HAP-1 (cell line): ENCODE results near the gene PTPN23.
"Not testable (repeated sequence)": the region's sequence is repeated elsewhere in the genome, so short reads cannot be mapped to it uniquely, and the experiment has no call there.

ENCODE experiments used
- DNase-seq, 2 experiments: peaks; one replicate each; pipeline ENCODE4 v3.0.0-alpha.2; 2016 to 2020; ENCODE audit warnings: low spot score in 2 of 2
- H3K27me3 ChIP-seq: fragments of 250-450 bp; sonication (Bioruptor Pico); 2 replicates; pipeline ENCODE4 v1.5.1; 2020; ENCODE audit warnings: low read depth, mild to moderate bottlenecking, moderate library complexity
- H3K36me3 ChIP-seq: fragments of 250-450 bp; sonication (Bioruptor Pico); replicated peaks from 2 replicates; pipeline ENCODE4 v1.5.1; 2020; ENCODE audit warnings: mild to moderate bottlenecking
- H3K4me1 ChIP-seq: fragments of 250-450 bp; sonication (Bioruptor Pico); 2 replicates; pipeline ENCODE4 v1.5.1; 2020; ENCODE audit warnings: mild to moderate bottlenecking
- H3K4me3 ChIP-seq: fragments of 250-450 bp; sonication (Bioruptor Pico); 2 replicates; pipeline ENCODE4 v1.5.1; 2020; ENCODE audit warnings: mild to moderate bottlenecking, moderate library complexity
- H3K9me3 ChIP-seq: fragments of 250-450 bp; sonication (Bioruptor Pico); 2 replicates; pipeline ENCODE4 v1.5.1; 2020; ENCODE audit warnings: mild to moderate bottlenecking, moderate library complexity
- in situ Hi-C: fragments of 300-500 bp; cut with MboI; formaldehyde crosslinking; loops from 3 replicates; pipeline ENCODE4 v1.14.3; 2020; ENCODE audit warnings: low sequenced_read_pairs, inconsistent platforms, mixed read lengths

Gene PTPN23

GRCh38 chr3:47360110-47360517, 20.7 kb upstream of the PTPN23 start:
- H3K36me3 ChIP-seq, DNase-seq, H3K27me3 ChIP-seq, H3K4me1 ChIP-seq, H3K4me3 ChIP-seq: not testable (repeated sequence)
- peaks cover 21% of the 10 kb centered on the region for H3K9me3 ChIP-seq
- in situ Hi-C loops = loop anchor here (25.0 kb wide), 3 partner anchors 448 to 898 kb away; partner anchors contain the start of genes LTF, PRSS50 and TMIE

- no peak for DNase-seq
- Histone ChIP-seq H3K9me3 (peaks cover 21% of the 10 kb centered on the region), H3K27me3 (no peaks in the 10 kb centered on the region), H3K4me1 (no peaks in the 10 kb centered on the region), H3K36me3 (no peaks in the 10 kb centered on the region), H3K4me3 (no peak overlapping the region)
- in situ Hi-C loops = loop anchor here (25.0 kb wide), 3 partner anchors 450 to 900 kb away; partner anchors contain the start of genes LTF, PRSS50 and TMIE
Observed at GRCh38 chr3:47362701-47363100, 18.1 kb upstream of the PTPN23 start.

- Histone ChIP-seq H3K4me3 (no peak overlapping the region), H3K27me3 (no peaks in the 10 kb centered on the region), H3K4me1 (no peaks in the 10 kb centered on the region), H3K36me3 (no peaks in the 10 kb centered on the region), H3K9me3 (no peaks in the 10 kb centered on the region)
- in situ Hi-C loops = loop anchor here (25.0 kb wide), 3 partner anchors 453 to 903 kb away; partner anchors contain the start of genes LTF, PRSS50 and TMIE
- no peak for DNase-seq
Observed at GRCh38 chr3:47365213-47366153, 15.3 kb upstream of the PTPN23 start.

- in situ Hi-C loops = loop anchor here (25.0 kb wide), 3 partner anchors 455 to 905 kb away; partner anchors contain the start of genes LTF, PRSS50 and TMIE
- DNase-seq = no peak
- Histone ChIP-seq H3K9me3 (no peaks in the 10 kb centered on the region), H3K36me3 (no peaks in the 10 kb centered on the region), H3K27me3 (no peaks in the 10 kb centered on the region), H3K4me3 (no peak overlapping the region), H3K4me1 (no peaks in the 10 kb centered on the region)
Observed at GRCh38 chr3:47366833-47367232, 14.0 kb upstream of the PTPN23 start.

- H3K27me3 ChIP-seq = no peaks in the 10 kb centered on the region
- H3K9me3 ChIP-seq = no peaks in the 10 kb centered on the region
- no peak overlapping the region for H3K4me3 ChIP-seq
- in situ Hi-C loops = loop anchor here (25.0 kb wide), 3 partner anchors 455 to 905 kb away; partner anchors contain the start of genes LTF, PRSS50 and TMIE
- no peaks in the 10 kb centered on the region for H3K36me3 ChIP-seq
- H3K4me1 ChIP-seq = no peaks in the 10 kb centered on the region
- no peak for DNase-seq
Observed at GRCh38 chr3:47367631-47368030, 13.2 kb upstream of the PTPN23 start.

- H3K9me3 ChIP-seq, H3K36me3 ChIP-seq, H3K4me1 ChIP-seq, H3K4me3 ChIP-seq, DNase-seq, H3K27me3 ChIP-seq: not testable (repeated sequence)
- in situ Hi-C loops = loop anchor here (25.0 kb wide), 3 partner anchors 458 to 908 kb away; partner anchors contain the start of genes LTF, PRSS50 and TMIE
Observed at GRCh38 chr3:47370020-47370419, 10.8 kb upstream of the PTPN23 start.

- peak in 1 of 2 experiments; percentile 39 for DNase-seq
- Histone ChIP-seq H3K27me3 (no peaks in the 10 kb centered on the region), H3K9me3 (no peaks in the 10 kb centered on the region), H3K4me1 (no peaks in the 10 kb centered on the region), H3K36me3 (no peaks in the 10 kb centered on the region), H3K4me3 (no peak overlapping the region)
- in situ Hi-C loops = loop anchor here (25.0 kb wide), 3 partner anchors 459 to 909 kb away; partner anchors contain the start of genes LTF, PRSS50 and TMIE
Observed at GRCh38 chr3:47370887-47371697, 9.7 kb upstream of the PTPN23 start.

GRCh38 chr3:47374587-47374986, 6.2 kb upstream of the PTPN23 start:
- in situ Hi-C loops = loop anchor here (25.0 kb wide), 3 partner anchors 462 to 912 kb away; partner anchors contain the start of genes LTF, PRSS50 and TMIE
- H3K9me3 ChIP-seq = no peaks in the 10 kb centered on the region
- DNase-seq = no peak
- H3K4me1 ChIP-seq = peaks cover 2% of the 10 kb centered on the region; the same call in 1 of the 2 replicates
- no peaks in the 10 kb centered on the region for H3K36me3 ChIP-seq
- no peak overlapping the region for H3K4me3 ChIP-seq
- H3K27me3 ChIP-seq = no peaks in the 10 kb centered on the region

- Histone ChIP-seq H3K27me3 (no peaks in the 10 kb centered on the region), H3K4me1 (peaks cover 6% of the 10 kb centered on the region; the same call in 1 of the 2 replicates), H3K9me3 (no peaks in the 10 kb centered on the region), H3K36me3 (no peaks in the 10 kb centered on the region), H3K4me3 (no peak overlapping the region)
- in situ Hi-C loops = no loop called here
- DNase-seq = no peak
Observed at GRCh38 chr3:47376393-47376792, 4.4 kb upstream of the PTPN23 start.

GRCh38 chr3:47377186-47377585, 3.6 kb upstream of the PTPN23 start:
- Histone ChIP-seq H3K36me3 (no peaks in the 10 kb centered on the region), H3K9me3 (no peaks in the 10 kb centered on the region), H3K4me1 (peaks cover 12% of the 10 kb centered on the region), H3K4me3 (no peak overlapping the region), H3K27me3 (no peaks in the 10 kb centered on the region)
- in situ Hi-C loops = no loop called here
- DNase-seq = no peak

GRCh38 chr3:47378869-47379268, 2.0 kb upstream of the PTPN23 start:
- no peaks in the 10 kb centered on the region for H3K9me3 ChIP-seq
- no peak overlapping the region for H3K4me3 ChIP-seq
- H3K36me3 ChIP-seq = 0 out of 2 replicates have a peak, but pooled peaks cover 6% of the 10 kb centered on the region
- DNase-seq = no peak
- H3K4me1 ChIP-seq = peaks cover 12% of the 10 kb centered on the region
- in situ Hi-C loops = no loop called here
- H3K27me3 ChIP-seq = no peaks in the 10 kb centered on the region

- 0 out of 2 replicates have a peak, but pooled peaks cover 6% of the 10 kb centered on the region for H3K36me3 ChIP-seq
- peak overlapping the region; percentile 93 for H3K4me3 ChIP-seq
Observed at GRCh38 chr3:47379411-47379899, 1.4 kb upstream of the PTPN23 start.

GRCh38 chr3:47380026-47380600, 708 bp upstream of the PTPN23 start:
- Histone ChIP-seq H3K9me3 (no peaks in the 10 kb centered on the region), H3K27me3 (no peaks in the 10 kb centered on the region), H3K4me1 (peaks cover 12% of the 10 kb centered on the region), H3K4me3 (peak overlapping the region; percentile 93), H3K36me3 (0 out of 2 replicates have a peak, but pooled peaks cover 6% of the 10 kb centered on the region)
- in situ Hi-C loops = no loop called here
- no peak for DNase-seq

More at GRCh38 chr3:47379411-47379899, 1.4 kb upstream of the PTPN23 start:
- peaks cover 12% of the 10 kb centered on the region for H3K4me1 ChIP-seq
- in situ Hi-C loops = no loop called here
- H3K27me3 ChIP-seq = no peaks in the 10 kb centered on the region
- DNase-seq = no peak
- H3K9me3 ChIP-seq = no peaks in the 10 kb centered on the region
